ENCODE results near the gene FRS3. TPM values are rescaled to one million over a fixed set of nuclear protein-coding genes. Genes with fewer than 3 reads are reported as not detected.
A peak's percentile ranks its signal among the peaks of the same experiment; 100 is the strongest.

The FRS3 gene
- total RNA-seq, 1 donor from 2014 or later = 7.5 TPM

- DNase-seq (ENCODE audit: low spot score) = no peak
Measured at GRCh38 chr6:41741625-41742490, 37.8 kb downstream of the FRS3 start.

- no peak for DNase-seq (ENCODE audit: low spot score)
Measured at GRCh38 chr6:41740366-41741162, 39.1 kb downstream of the FRS3 start.

GRCh38 chr6:41739041-41739440 lies 40.7 kb downstream of the FRS3 start:
- DNase-seq (ENCODE audit: low spot score) = no peak

- DNase-seq (ENCODE audit: low spot score) = no peak
Measured at GRCh38 chr6:41737591-41738130, 42.0 kb downstream of the FRS3 start.

GRCh38 chr6:41736800-41737555 lies 42.7 kb downstream of the FRS3 start:
- DNase-seq (ENCODE audit: low spot score) = no peak

GRCh38 chr6:41736186-41736733 lies 43.4 kb downstream of the FRS3 start:
- DNase-seq (ENCODE audit: low spot score) = no peak

- peak; percentile 95 for DNase-seq (ENCODE audit: low spot score)
Measured at GRCh38 chr6:41735427-41736185, 44.1 kb downstream of the FRS3 start, which contains the start of gene TFEB. TSS of gene TFEB (minus strand) at chr6:41735608. CDS start at chr6:41691213, 44,395 bp downstream.

GRCh38 chr6:41734666-41735426 lies 44.9 kb downstream of the FRS3 start:
- peak; percentile 88 for DNase-seq (ENCODE audit: low spot score)

GRCh38 chr6:41733707-41734665 lies 45.7 kb downstream of the FRS3 start:
- DNase-seq (ENCODE audit: low spot score) = peak; percentile 78

- no peak for DNase-seq (ENCODE audit: low spot score)
Measured at GRCh38 chr6:41733360-41733706, 46.4 kb downstream of the FRS3 start.

GRCh38 chr6:41732591-41733359 lies 46.9 kb downstream of the FRS3 start:
- no peak for DNase-seq (ENCODE audit: low spot score)

- no peak for DNase-seq (ENCODE audit: low spot score)
Measured at GRCh38 chr6:41732149-41732548, 47.6 kb downstream of the FRS3 start.

- DNase-seq (ENCODE audit: low spot score) = no peak
Measured at GRCh38 chr6:41731561-41732086, 48.1 kb downstream of the FRS3 start.

- DNase-seq (ENCODE audit: low spot score) = no peak
Measured at GRCh38 chr6:41730531-41731436, 48.9 kb downstream of the FRS3 start.

GRCh38 chr6:41729624-41730023 lies 50.1 kb downstream of the FRS3 start:
- DNase-seq (ENCODE audit: low spot score) = no peak

GRCh38 chr6:41728954-41729353 lies 50.7 kb downstream of the FRS3 start:
- DNase-seq (ENCODE audit: low spot score) = no peak

All from ureter (tissue), 1 donor.